DMS79 treated with DMSO at 0.1 percent for 48 hours (cell line): ENCODE data around the gene PLEKHH2.
"Not testable (repeated sequence)": the region's sequence is repeated elsewhere in the genome, so short reads cannot be mapped to it uniquely, and the experiment has no call there.

Experiments used
- DNase-seq: peaks from one replicate; lab custom pipeline; 2025; lab: John Stamatoyannopoulos, UW

Gene PLEKHH2

GRCh38 chr2:43717322-43717721, 80.3 kb downstream of the PLEKHH2 start:
- DNase-seq = no peak

- no peak for DNase-seq
Observed at GRCh38 chr2:43718530-43719124, 81.6 kb downstream of the PLEKHH2 start.

- DNase-seq = no peak
Observed at GRCh38 chr2:43724728-43725526, 87.9 kb downstream of the PLEKHH2 start.

GRCh38 chr2:43725711-43726246, 88.7 kb downstream of the PLEKHH2 start:
- no peak for DNase-seq

GRCh38 chr2:43726961-43727633, 90.0 kb downstream of the PLEKHH2 start:
- not testable (repeated sequence) for DNase-seq

GRCh38 chr2:43727634-43728014, 90.6 kb downstream of the PLEKHH2 start:
- no peak for DNase-seq

GRCh38 chr2:43729491-43730174, 92.6 kb downstream of the PLEKHH2 start:
- no peak for DNase-seq

- DNase-seq = no peak
Observed at GRCh38 chr2:43731211-43731610, 94.2 kb downstream of the PLEKHH2 start.

- DNase-seq = no peak
Observed at GRCh38 chr2:43736637-43737036, 99.6 kb downstream of the PLEKHH2 start.

- DNase-seq = no peak
Observed at GRCh38 chr2:43737097-43737854, 100.2 kb downstream of the PLEKHH2 start.

- no peak for DNase-seq
Observed at GRCh38 chr2:43737855-43738254, 100.8 kb downstream of the PLEKHH2 start.

GRCh38 chr2:43738257-43738656, 101.2 kb downstream of the PLEKHH2 start:
- no peak for DNase-seq

- no peak for DNase-seq
Observed at GRCh38 chr2:43743706-43744105, 106.6 kb downstream of the PLEKHH2 start.

GRCh38 chr2:43745457-43745856, 108.4 kb downstream of the PLEKHH2 start:
- no peak for DNase-seq

- DNase-seq = no peak
Observed at GRCh38 chr2:43748333-43748732, 111.3 kb downstream of the PLEKHH2 start.

- no peak for DNase-seq
Observed at GRCh38 chr2:43749583-43749982, 112.5 kb downstream of the PLEKHH2 start.

GRCh38 chr2:43751476-43751990, 114.5 kb downstream of the PLEKHH2 start:
- no peak for DNase-seq

GRCh38 chr2:43752302-43752701, 115.2 kb downstream of the PLEKHH2 start:
- no peak for DNase-seq

GRCh38 chr2:43754180-43754579, 117.1 kb downstream of the PLEKHH2 start:
- DNase-seq = no peak

GRCh38 chr2:43758739-43759138, 121.7 kb downstream of the PLEKHH2 start:
- no peak for DNase-seq

GRCh38 chr2:43759195-43759594, 122.1 kb downstream of the PLEKHH2 start:
- DNase-seq = no peak
